Hepatocyte (in vitro differentiated cells): Measurements from ENCODE around the gene KDM1B.

ENCODE experiments used
- EZH2 ChIP-seq: fragments of 200-600 bp; sonication (generic); IDR thresholded peaks from 2 replicates; pipeline ENCODE4 v1.6.1; 2016; ENCODE audit warnings: antibody characterized with exemption, mild to moderate bottlenecking, borderline replicate concordance
- EZH2phosphoT487 ChIP-seq: fragments of 200-600 bp; sonication (generic); IDR thresholded peaks from one replicate; pipeline ENCODE4 v1.6.1; 2018; ENCODE audit warnings: antibody characterized with exemption, mild to moderate bottlenecking, low read depth, moderate library complexity; ENCODE audit not compliant: unreplicated experiment, severe bottlenecking
- TF ChIP-seq, protein P1 (sequence below): fragments of 200-600 bp; sonication (generic); IDR thresholded peaks from 2 replicates; pipeline ENCODE4 v1.5.1; 2016; ENCODE audit warnings: antibody characterized with exemption, mild to moderate bottlenecking; ENCODE audit not compliant: poor library complexity

DNA sequence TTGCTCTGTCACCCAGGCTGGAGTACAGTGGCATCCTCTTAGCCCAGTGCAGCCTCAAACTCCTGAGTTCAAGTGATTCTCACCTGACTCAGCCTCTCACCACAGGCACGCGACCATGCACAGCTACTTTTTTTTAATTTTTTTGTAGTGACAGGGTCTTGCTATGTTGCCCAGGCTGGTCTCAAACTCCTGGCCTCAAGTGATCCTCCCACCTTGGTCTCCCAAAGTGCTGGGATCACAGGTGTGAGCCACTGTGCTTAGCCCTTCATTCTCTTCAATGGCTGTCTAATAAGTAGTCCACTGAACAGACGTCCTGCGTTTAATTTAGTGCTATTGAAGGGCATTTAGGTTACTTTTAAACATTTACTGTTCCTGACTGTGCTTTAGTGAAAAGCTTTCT is 27.3 kb downstream of the KDM1B start:
- TF ChIP-seq, protein P1, sequence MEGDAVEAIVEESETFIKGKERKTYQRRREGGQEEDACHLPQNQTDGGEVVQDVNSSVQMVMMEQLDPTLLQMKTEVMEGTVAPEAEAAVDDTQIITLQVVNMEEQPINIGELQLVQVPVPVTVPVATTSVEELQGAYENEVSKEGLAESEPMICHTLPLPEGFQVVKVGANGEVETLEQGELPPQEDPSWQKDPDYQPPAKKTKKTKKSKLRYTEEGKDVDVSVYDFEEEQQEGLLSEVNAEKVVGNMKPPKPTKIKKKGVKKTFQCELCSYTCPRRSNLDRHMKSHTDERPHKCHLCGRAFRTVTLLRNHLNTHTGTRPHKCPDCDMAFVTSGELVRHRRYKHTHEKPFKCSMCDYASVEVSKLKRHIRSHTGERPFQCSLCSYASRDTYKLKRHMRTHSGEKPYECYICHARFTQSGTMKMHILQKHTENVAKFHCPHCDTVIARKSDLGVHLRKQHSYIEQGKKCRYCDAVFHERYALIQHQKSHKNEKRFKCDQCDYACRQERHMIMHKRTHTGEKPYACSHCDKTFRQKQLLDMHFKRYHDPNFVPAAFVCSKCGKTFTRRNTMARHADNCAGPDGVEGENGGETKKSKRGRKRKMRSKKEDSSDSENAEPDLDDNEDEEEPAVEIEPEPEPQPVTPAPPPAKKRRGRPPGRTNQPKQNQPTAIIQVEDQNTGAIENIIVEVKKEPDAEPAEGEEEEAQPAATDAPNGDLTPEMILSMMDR, result no peak
- TF ChIP-seq EZH2 (no peak), EZH2phosphoT487 (no peak)
